Ascending aorta (tissue), 2 donors: ENCODE measurements around the gene CETP. TPM values are rescaled to one million over a fixed set of nuclear protein-coding genes. Genes with fewer than 3 reads are reported as not detected.

ENCODE experiments used
- DNase-seq, 2 donors: peaks; one replicate each; pipeline ENCODE4 v3.0.0-alpha.2; 2019; ENCODE audit warnings: low spot score in 2 of 2
- H3K27ac ChIP-seq, 2 donors: fragments of 200-600 bp; sonication (generic); one replicate each; pipeline ENCODE4 v1.5.1; 2016 to 2017; ENCODE audit warnings: mild to moderate bottlenecking in 1 of 2
- H3K27me3 ChIP-seq: fragments of 200-600 bp; sonication (generic); one replicate; pipeline ENCODE4 v1.5.1; 2017
- H3K36me3 ChIP-seq, 2 donors: fragments of 200-600 bp; sonication (generic); one replicate each; pipeline ENCODE4 v1.5.1; 2016
- H3K4me1 ChIP-seq, 2 donors: fragments of 200-600 bp; sonication (generic); one replicate each; pipeline ENCODE4 v1.5.1; 2016 to 2017; ENCODE audit warnings: mild to moderate bottlenecking in 1 of 2
- H3K4me3 ChIP-seq, 2 donors: fragments of 200-600 bp; sonication (generic); one replicate each; pipeline ENCODE4 v1.5.1; 2016 to 2017; ENCODE audit warnings: mild to moderate bottlenecking in 1 of 2
- H3K9me3 ChIP-seq, 2 donors: fragments of 200-600 bp; sonication (generic); one replicate each; pipeline ENCODE4 v1.5.1; 2016
- CTCF ChIP-seq, 3 experiments: fragments of 200-600 bp in 2 of 3; fragments of 450-650 bp in 1 of 3; sonication (generic) in 2 of 3; IDR thresholded peaks; one replicate each; pipeline ENCODE4 v1.5.1; 2016 to 2019; ENCODE audit warnings: antibody characterized with exemption in 3 of 3, mild to moderate bottlenecking in 1 of 3, moderate library complexity in 1 of 3
- intact Hi-C: fragments of 100-400 bp; cut with DNase I; formaldehyde crosslinking; loops from one replicate; pipeline ENCODE4 v1.15.1; 2023
- total RNA-seq: library from RNA; depleted of rRNA; stranded (reverse); fragments of >200 nt; gene quantifications from one replicate; pipeline ENCODE4 v1.1.0, GENCODE V29; 2016

Gene CETP
- total RNA-seq, 1 donor from 2014 or later: not detected

- intact Hi-C loops: no loop called here
Measured at GRCh38 chr16:57020651-57021050, 58.9 kb downstream of the CETP start.

DNA sequence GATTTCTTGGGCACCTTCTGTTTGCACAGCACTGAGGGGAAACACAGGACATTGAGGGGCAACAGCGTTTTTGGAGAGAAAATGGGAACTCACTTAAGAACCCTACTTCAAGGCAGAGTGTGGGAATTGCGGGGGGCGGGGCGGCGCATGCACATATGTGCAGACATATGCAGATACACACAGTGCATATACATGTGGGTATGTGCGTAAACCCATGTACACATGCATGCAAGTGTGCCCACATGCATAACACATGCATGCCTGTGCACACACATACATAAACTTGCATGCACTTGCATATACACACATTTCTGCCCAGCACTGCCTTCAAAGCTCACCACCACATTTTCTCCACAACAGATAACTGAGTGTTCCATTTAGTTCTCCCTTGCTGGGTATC, 60.0 kb downstream of the CETP start:
- TF ChIP-seq CTCF (IDR thresholded peaks at IDR 0.05): no peak
- peaks cover 28 to 43% of the 10 kb centered on the region in 2 donors for H3K36me3 ChIP-seq
- no peak for DNase-seq
- no peaks in the 10 kb centered on the region for H3K9me3 ChIP-seq
- H3K27ac ChIP-seq: no peak overlapping the region
- H3K4me1 ChIP-seq: no peaks in the 10 kb centered on the region
- intact Hi-C loops: no loop called here
- H3K27me3 ChIP-seq: no peaks in the 10 kb centered on the region
- no peak overlapping the region for H3K4me3 ChIP-seq

More at GRCh38 chr16:57020651-57021050, 58.9 kb downstream of the CETP start:
- TF ChIP-seq CTCF (IDR thresholded peaks at IDR 0.05): no peak
- H3K9me3 ChIP-seq: no peaks in the 10 kb centered on the region
- H3K27ac ChIP-seq: no peak overlapping the region
- no peak for DNase-seq
- peaks cover 28 to 43% of the 10 kb centered on the region in 2 donors for H3K36me3 ChIP-seq
- H3K4me1 ChIP-seq: no peaks in the 10 kb centered on the region
- H3K4me3 ChIP-seq: no peak overlapping the region
- H3K27me3 ChIP-seq: no peaks in the 10 kb centered on the region

GRCh38 chr16:57022445-57022844, 60.7 kb downstream of the CETP start:
- intact Hi-C loops: no loop called here
- H3K36me3 ChIP-seq: peaks cover 28 to 43% of the 10 kb centered on the region in 2 donors
- H3K27me3 ChIP-seq: no peaks in the 10 kb centered on the region
- no peaks in the 10 kb centered on the region for H3K4me1 ChIP-seq
- no peak for TF ChIP-seq CTCF (IDR thresholded peaks at IDR 0.05)
- no peak overlapping the region for H3K4me3 ChIP-seq
- no peaks in the 10 kb centered on the region for H3K9me3 ChIP-seq
- H3K27ac ChIP-seq: no peak overlapping the region
- DNase-seq: no peak

DNA sequence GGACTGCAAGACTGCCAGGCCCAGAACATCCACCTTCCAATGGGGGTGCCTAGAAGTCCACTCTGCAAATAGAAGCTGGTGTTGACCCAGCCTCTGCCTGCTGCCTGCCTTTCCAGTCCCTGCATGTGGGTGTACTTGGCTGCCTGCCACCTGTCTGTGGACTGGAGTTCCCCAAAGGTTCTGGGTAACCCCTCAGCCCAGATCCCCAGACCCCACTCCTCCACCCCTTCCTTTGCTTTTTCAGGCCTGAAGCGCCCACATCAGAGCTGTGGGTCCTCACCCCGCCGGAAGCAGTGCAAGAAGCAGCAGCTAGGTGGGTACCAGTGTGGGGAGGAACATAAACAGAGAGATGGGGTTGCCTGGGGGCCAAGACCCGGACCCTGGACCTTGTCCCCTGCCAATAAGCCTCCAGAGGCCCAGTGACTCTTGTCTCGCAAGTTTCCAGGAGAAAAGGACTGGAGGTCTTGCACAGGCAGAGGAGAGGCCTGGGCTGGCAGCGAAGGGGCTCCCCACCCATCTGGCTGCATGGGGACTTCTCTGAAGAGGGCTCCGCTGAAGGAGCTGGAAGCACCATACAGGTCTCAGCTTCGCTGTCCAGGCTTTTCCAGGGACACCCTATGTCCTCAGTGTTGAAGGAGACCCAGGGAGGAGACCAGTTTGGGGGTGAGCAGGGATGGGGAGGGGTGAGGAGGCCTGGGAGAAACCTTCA, 61.9 kb downstream of the CETP start:
- DNase-seq: no peak
- no peak for TF ChIP-seq CTCF (IDR thresholded peaks at IDR 0.05)

GRCh38 chr16:57024894-57025680, 63.3 kb downstream of the CETP start:
- no peaks in the 10 kb centered on the region for H3K27me3 ChIP-seq
- no peaks in the 10 kb centered on the region for H3K9me3 ChIP-seq
- TF ChIP-seq CTCF (IDR thresholded peaks at IDR 0.05): no peak
- H3K36me3 ChIP-seq: peaks cover 16 to 27% of the 10 kb centered on the region in 2 donors
- DNase-seq: no peak
- H3K4me1 ChIP-seq: no peaks in the 10 kb centered on the region
- H3K27ac ChIP-seq: no peak overlapping the region
- intact Hi-C loops: no loop called here
- H3K4me3 ChIP-seq: no peak overlapping the region

More for the DNA sequence above, 61.9 kb downstream of the CETP start:
- Histone ChIP-seq H3K36me3 (peaks cover 24 to 37% of the 10 kb centered on the region in 2 donors), H3K27ac (no peak overlapping the region), H3K4me3 (no peak overlapping the region), H3K27me3 (no peaks in the 10 kb centered on the region), H3K4me1 (no peaks in the 10 kb centered on the region), H3K9me3 (no peaks in the 10 kb centered on the region)
- intact Hi-C loops: no loop called here
